Fibroblast of skin of back (primary cell): ENCODE data around the gene SLC6A9.

Experiments
- DNase-seq: peaks from one replicate; pipeline ENCODE4 v3.0.0-alpha.2; 2013

SLC6A9 gene

GRCh38 chr1:43968348-43968948 is 62.8 kb downstream of the SLC6A9 start:
- no peak for DNase-seq

GRCh38 chr1:43965316-43965715 is 65.9 kb downstream of the SLC6A9 start:
- DNase-seq, result no peak

GRCh38 chr1:43963890-43964289 is 67.4 kb downstream of the SLC6A9 start:
- no peak for DNase-seq

- no peak for DNase-seq
Measured at GRCh38 chr1:43963006-43963405, 68.3 kb downstream of the SLC6A9 start.

- no peak for DNase-seq
Measured at GRCh38 chr1:43962324-43962723, 68.9 kb downstream of the SLC6A9 start.

- DNase-seq, result no peak
Measured at GRCh38 chr1:43961692-43962091, 69.6 kb downstream of the SLC6A9 start.

GRCh38 chr1:43960798-43961197 is 70.5 kb downstream of the SLC6A9 start:
- DNase-seq, result no peak

- DNase-seq, result no peak
Measured at GRCh38 chr1:43958351-43959255, 72.7 kb downstream of the SLC6A9 start.

- no peak for DNase-seq
Measured at GRCh38 chr1:43957407-43958040, 73.7 kb downstream of the SLC6A9 start.

GRCh38 chr1:43956234-43956633 is 75.0 kb downstream of the SLC6A9 start:
- no peak for DNase-seq

- DNase-seq, result no peak
Measured at GRCh38 chr1:43954036-43954435, 77.2 kb downstream of the SLC6A9 start.

- no peak for DNase-seq
Measured at GRCh38 chr1:43953361-43953760, 77.9 kb downstream of the SLC6A9 start.

GRCh38 chr1:43952731-43953346 is 78.4 kb downstream of the SLC6A9 start:
- DNase-seq, result no peak

GRCh38 chr1:43951021-43951985 is 80.0 kb downstream of the SLC6A9 start:
- DNase-seq, result no peak

- DNase-seq, result no peak
Measured at GRCh38 chr1:43949678-43950077, 81.6 kb downstream of the SLC6A9 start.

- no peak for DNase-seq
Measured at GRCh38 chr1:43947874-43948437, 83.3 kb downstream of the SLC6A9 start.

GRCh38 chr1:43947061-43947873 is 84.0 kb downstream of the SLC6A9 start:
- DNase-seq, result no peak
